OCI-LY1 (cell line): ENCODE data around the gene TBPL1.

Experiments
- H2AFZ ChIP-seq: fragments of 200-600 bp; sonication (generic), shearing (Covaris generic); 2 replicates; pipeline ENCODE4 v1.6.0; 2014; ENCODE audit warnings: antibody characterized with exemption, mild to moderate bottlenecking, low read length
- H3F3A ChIP-seq: fragments of 200-600 bp; sonication (generic), shearing (Covaris generic); 2 replicates; pipeline ENCODE4 v1.6.0; 2014; ENCODE audit warnings: mild to moderate bottlenecking, antibody characterized with exemption, low read length, moderate library complexity; ENCODE audit not compliant: insufficient read depth
- H3K27ac ChIP-seq: fragments of 200-600 bp; sonication (generic); 2 replicates; pipeline ENCODE4 v1.5.1; 2014; ENCODE audit warnings: low read length, mixed run types, mild to moderate bottlenecking, low read depth; ENCODE audit not compliant: poor library complexity, severe bottlenecking
- H3K27me3 ChIP-seq: fragments of 200-600 bp; sonication (generic); 2 replicates; pipeline ENCODE4 v1.6.0; 2014; ENCODE audit warnings: antibody characterized with exemption, mild to moderate bottlenecking, low read length, moderate library complexity; ENCODE audit not compliant: insufficient read depth
- H3K36me3 ChIP-seq: fragments of 200-600 bp; sonication (generic); 2 replicates; pipeline ENCODE4 v1.6.1; 2014; ENCODE audit warnings: mild to moderate bottlenecking, antibody characterized with exemption, low read length, moderate library complexity, mixed read lengths; ENCODE audit not compliant: insufficient read depth
- H3K4me1 ChIP-seq: fragments of 200-600 bp; sonication (generic); 2 replicates; pipeline ENCODE4 v1.5.1; 2014; ENCODE audit warnings: mild to moderate bottlenecking, low read length, moderate library complexity; ENCODE audit not compliant: insufficient read depth, severe bottlenecking
- H3K4me2 ChIP-seq: fragments of 200-600 bp; sonication (generic), shearing (Covaris generic); 2 replicates; pipeline ENCODE4 v1.6.1; 2014; ENCODE audit warnings: low read length
- H3K4me3 ChIP-seq: fragments of 200-600 bp; sonication (generic); 2 replicates; pipeline ENCODE4 v1.5.1; 2014; ENCODE audit warnings: low read length, low read depth, mild to moderate bottlenecking, mixed read lengths; ENCODE audit not compliant: poor library complexity, severe bottlenecking
- H3K79me2 ChIP-seq: fragments of 200-600 bp; shearing (Covaris generic); 2 replicates; pipeline ENCODE4 v1.6.1; 2016; ENCODE audit warnings: mixed run types, low read length, mixed read lengths; ENCODE audit not compliant: insufficient read depth
- H3K9ac ChIP-seq: fragments of 200-600 bp; sonication (generic), shearing (Covaris generic); 2 replicates; pipeline ENCODE4 v1.6.1; 2014; ENCODE audit warnings: mild to moderate bottlenecking, low read length, mixed read lengths
- H3K9me2 ChIP-seq: fragments of 200-600 bp; sonication (generic), shearing (Covaris generic); 2 replicates; pipeline ENCODE4 v1.6.1; 2014; ENCODE audit warnings: low read depth, mild to moderate bottlenecking, low read length, mixed read lengths
- H3K9me3 ChIP-seq: fragments of 200-600 bp; shearing (Covaris generic); 2 replicates; pipeline ENCODE4 v1.6.1; 2014; ENCODE audit warnings: low read length, mixed read lengths
- H4K20me1 ChIP-seq: fragments of 200-600 bp; sonication (generic), shearing (Covaris generic); 2 replicates; pipeline ENCODE4 v1.6.0; 2016; ENCODE audit warnings: mild to moderate bottlenecking, low read length; ENCODE audit not compliant: insufficient read depth
- EZH2 ChIP-seq: fragments of 200-600 bp; sonication (generic), shearing (Covaris generic); IDR thresholded peaks from 2 replicates; pipeline ENCODE4 v1.8.0; 2017; ENCODE audit warnings: borderline replicate concordance, mixed run types, mild to moderate bottlenecking, antibody characterized with exemption, low read length, moderate library complexity, mixed read lengths
- TF ChIP-seq, protein P1 (sequence below): fragments of 200-600 bp; sonication (generic), shearing (Covaris generic); IDR thresholded peaks from 2 replicates; pipeline ENCODE4 v1.5.1; 2017; ENCODE audit warnings: mild to moderate bottlenecking, antibody characterized with exemption, low read length, moderate library complexity, mixed read lengths

The TBPL1 gene

DNA sequence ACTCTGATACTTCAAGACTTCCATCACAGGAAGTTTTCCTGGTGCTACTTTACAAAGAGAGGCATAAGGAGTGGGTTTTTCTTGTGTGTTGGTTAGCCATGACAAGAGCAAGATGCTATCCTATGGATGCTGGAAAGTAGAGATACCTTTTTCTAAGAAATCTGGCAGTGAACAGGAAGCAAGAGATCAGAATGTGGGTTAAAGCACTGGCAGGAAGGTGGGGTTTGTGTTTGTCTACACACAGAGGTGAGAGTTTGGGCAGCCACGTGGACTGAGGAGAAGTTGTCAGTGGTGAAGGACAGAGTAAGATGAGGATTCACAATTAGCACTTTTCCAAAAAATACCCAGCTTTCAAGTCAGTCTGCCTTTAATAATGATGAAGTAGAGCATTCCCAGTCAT, 81.5 kb downstream of the TBPL1 start:
- H4K20me1 ChIP-seq: no peaks in the 10 kb centered on the region

DNA sequence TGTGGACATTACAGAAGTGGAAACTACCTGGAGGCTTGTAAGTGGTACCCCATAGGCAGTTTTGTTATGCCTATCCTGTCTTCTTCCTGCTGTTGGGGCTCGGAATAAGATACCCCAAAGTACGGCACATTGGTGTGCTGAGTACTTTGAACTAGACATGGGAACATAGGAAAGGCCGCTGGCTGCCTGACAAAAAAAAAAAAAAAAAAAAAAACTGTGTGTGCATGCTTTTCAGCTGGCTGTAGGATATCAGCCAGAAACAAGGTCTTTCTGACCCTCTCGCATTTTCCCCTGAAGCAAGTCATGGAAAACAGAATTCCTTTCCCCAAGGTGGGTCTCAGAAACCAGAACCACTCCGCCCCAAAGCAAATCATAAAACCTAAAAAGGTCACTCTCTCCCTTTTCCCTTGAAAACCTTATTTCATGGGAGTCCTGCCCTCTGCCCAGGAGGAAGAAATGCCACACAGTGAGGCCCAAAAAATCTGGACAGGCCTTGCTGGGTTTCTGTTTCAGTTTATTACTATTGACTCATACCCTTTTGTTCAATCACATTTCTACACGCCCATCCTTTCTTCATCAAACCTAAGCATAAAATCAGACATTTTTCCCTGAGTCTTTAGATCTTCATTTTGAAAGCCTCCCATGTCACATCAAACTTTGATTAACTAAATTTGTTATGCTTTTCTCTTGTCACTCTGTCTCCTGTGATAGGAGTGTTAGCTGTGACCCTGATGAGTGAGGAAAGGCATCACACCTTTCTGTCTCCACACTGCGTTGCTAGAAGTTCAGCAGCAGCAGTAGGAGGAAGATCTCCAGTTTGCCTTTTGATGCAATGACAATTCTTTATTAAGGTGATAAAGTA, 82.2 kb downstream of the TBPL1 start:
- H3K4me2 ChIP-seq: peak overlapping the region; percentile 37; the same call in 1 of the 2 replicates
- no peaks in the 10 kb centered on the region; the same call in 1 of the 2 replicates for H3K36me3 ChIP-seq
- no peaks in the 10 kb centered on the region for H4K20me1 ChIP-seq
- peak overlapping the region; percentile 73 for H3K27ac ChIP-seq
- H2AFZ ChIP-seq: no peak overlapping the region
- H3K79me2 ChIP-seq: no peaks in the 10 kb centered on the region
- H3K4me1 ChIP-seq: peaks cover 28% of the 10 kb centered on the region
- no peaks in the 10 kb centered on the region for H3F3A ChIP-seq
- H3K9me3 ChIP-seq: no peaks in the 10 kb centered on the region
- H3K4me3 ChIP-seq: no peak overlapping the region
- no peaks in the 10 kb centered on the region for H3K9me2 ChIP-seq
- no peaks in the 10 kb centered on the region for H3K27me3 ChIP-seq
- TF ChIP-seq, protein P1, sequence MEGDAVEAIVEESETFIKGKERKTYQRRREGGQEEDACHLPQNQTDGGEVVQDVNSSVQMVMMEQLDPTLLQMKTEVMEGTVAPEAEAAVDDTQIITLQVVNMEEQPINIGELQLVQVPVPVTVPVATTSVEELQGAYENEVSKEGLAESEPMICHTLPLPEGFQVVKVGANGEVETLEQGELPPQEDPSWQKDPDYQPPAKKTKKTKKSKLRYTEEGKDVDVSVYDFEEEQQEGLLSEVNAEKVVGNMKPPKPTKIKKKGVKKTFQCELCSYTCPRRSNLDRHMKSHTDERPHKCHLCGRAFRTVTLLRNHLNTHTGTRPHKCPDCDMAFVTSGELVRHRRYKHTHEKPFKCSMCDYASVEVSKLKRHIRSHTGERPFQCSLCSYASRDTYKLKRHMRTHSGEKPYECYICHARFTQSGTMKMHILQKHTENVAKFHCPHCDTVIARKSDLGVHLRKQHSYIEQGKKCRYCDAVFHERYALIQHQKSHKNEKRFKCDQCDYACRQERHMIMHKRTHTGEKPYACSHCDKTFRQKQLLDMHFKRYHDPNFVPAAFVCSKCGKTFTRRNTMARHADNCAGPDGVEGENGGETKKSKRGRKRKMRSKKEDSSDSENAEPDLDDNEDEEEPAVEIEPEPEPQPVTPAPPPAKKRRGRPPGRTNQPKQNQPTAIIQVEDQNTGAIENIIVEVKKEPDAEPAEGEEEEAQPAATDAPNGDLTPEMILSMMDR: no peak
- TF ChIP-seq EZH2: no peak
- no peak overlapping the region; the same call in 1 of the 2 replicates for H3K9ac ChIP-seq

More for the DNA sequence above, 81.5 kb downstream of the TBPL1 start:
- H3K4me2 ChIP-seq: no peak overlapping the region
- peaks cover 28% of the 10 kb centered on the region for H3K4me1 ChIP-seq
- no peaks in the 10 kb centered on the region for H3K79me2 ChIP-seq
- H3K36me3 ChIP-seq: no peaks in the 10 kb centered on the region; the same call in 1 of the 2 replicates
- no peaks in the 10 kb centered on the region for H3F3A ChIP-seq
- H2AFZ ChIP-seq: no peak overlapping the region
- H3K4me3 ChIP-seq: no peak overlapping the region
- TF ChIP-seq, protein P1: no peak
- no peak for TF ChIP-seq EZH2
- no peak overlapping the region for H3K9ac ChIP-seq
- no peaks in the 10 kb centered on the region for H3K9me3 ChIP-seq
- H3K27ac ChIP-seq: no peak overlapping the region
- no peaks in the 10 kb centered on the region for H3K27me3 ChIP-seq
- no peaks in the 10 kb centered on the region for H3K9me2 ChIP-seq

DNA sequence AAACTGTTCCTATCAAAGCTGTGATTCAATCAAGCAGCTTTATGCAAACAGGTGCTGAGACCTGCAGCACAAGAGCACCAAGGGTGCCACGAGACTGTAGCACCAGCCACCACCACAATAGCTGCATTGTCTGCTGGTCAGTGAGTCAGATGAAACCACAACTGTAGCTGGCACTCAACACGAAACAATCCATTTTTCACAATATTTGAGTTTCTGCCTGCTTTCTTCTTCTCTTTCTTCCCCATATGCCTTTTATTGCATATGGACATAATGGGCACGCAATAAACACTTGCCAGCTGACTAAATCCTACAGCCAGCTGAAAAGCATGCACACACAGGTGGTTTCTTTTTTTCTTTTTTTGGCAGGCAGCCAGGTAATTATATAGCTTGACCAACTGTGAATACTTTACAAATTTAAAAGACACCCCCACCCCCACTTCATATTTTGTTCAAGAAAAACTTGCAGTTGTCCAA, 82.8 kb downstream of the TBPL1 start:
- TF ChIP-seq, protein P1: no peak
- TF ChIP-seq EZH2: no peak
- no peak overlapping the region; the same call in 1 of the 2 replicates for H3K9ac ChIP-seq
- no peaks in the 10 kb centered on the region for H3F3A ChIP-seq
- H4K20me1 ChIP-seq: no peaks in the 10 kb centered on the region
- H3K4me3 ChIP-seq: no peak overlapping the region
- H3K36me3 ChIP-seq: no peaks in the 10 kb centered on the region; the same call in 1 of the 2 replicates
- H3K79me2 ChIP-seq: no peaks in the 10 kb centered on the region
- H3K27ac ChIP-seq: peak overlapping the region; percentile 73
- H2AFZ ChIP-seq: no peak overlapping the region
- H3K27me3 ChIP-seq: no peaks in the 10 kb centered on the region
- no peaks in the 10 kb centered on the region for H3K9me2 ChIP-seq
- H3K4me1 ChIP-seq: peaks cover 30% of the 10 kb centered on the region
- H3K4me2 ChIP-seq: peak overlapping the region; percentile 37; the same call in 1 of the 2 replicates
- H3K9me3 ChIP-seq: no peaks in the 10 kb centered on the region
